ENCODE data around the gene DNASE1.
"Not testable (repeated sequence)": the region's sequence is repeated elsewhere in the genome, so short reads cannot be mapped to it uniquely, and the experiment has no call there.

Gene DNASE1

GRCh38 chr16:3650631-3651265 lies 3.7 kb upstream of the DNASE1 start:
- no peak for DNase-seq (ENCODE audit: low read depth in 2 of 2)
- no peak for TF ChIP-seq CTCF (IDR thresholded peaks at IDR 0.05; ENCODE audit: low read depth, low read length)

GRCh38 chr16:3651461-3652372 lies 2.8 kb upstream of the DNASE1 start:
- no peak for TF ChIP-seq CTCF (IDR thresholded peaks at IDR 0.05; ENCODE audit: low read depth, low read length)
- DNase-seq (ENCODE audit: low read depth in 2 of 2): no peak
- H3K4me3 ChIP-seq (replicated peaks in 1 of 2; ENCODE audit: low read depth in 2 of 2, low read length in 2 of 2): no peak overlapping the region

More at GRCh38 chr16:3650631-3651265, 3.7 kb upstream of the DNASE1 start:
- H3K4me3 ChIP-seq (replicated peaks in 1 of 2; ENCODE audit: low read depth in 2 of 2, low read length in 2 of 2): no peak overlapping the region

GRCh38 chr16:3652373-3653195 lies 1.9 kb upstream of the DNASE1 start:
- DNase-seq (ENCODE audit: low read depth in 2 of 2): no peak
- no peak for TF ChIP-seq CTCF (IDR thresholded peaks at IDR 0.05; ENCODE audit: low read depth, low read length)
- no peak overlapping the region for H3K4me3 ChIP-seq (replicated peaks in 1 of 2; ENCODE audit: low read depth in 2 of 2, low read length in 2 of 2)

GRCh38 chr16:3655030-3655395 lies 522 bp downstream of the DNASE1 start:
- no peak overlapping the region for H3K4me3 ChIP-seq (replicated peaks in 1 of 2; ENCODE audit: low read depth in 2 of 2, low read length in 2 of 2)
- no peak for DNase-seq (ENCODE audit: low read depth in 2 of 2)
- no peak for TF ChIP-seq CTCF (IDR thresholded peaks at IDR 0.05; ENCODE audit: low read depth, low read length)

- no peak overlapping the region for H3K4me3 ChIP-seq (replicated peaks in 1 of 2; ENCODE audit: low read depth in 2 of 2, low read length in 2 of 2)
- no peak for DNase-seq (ENCODE audit: low read depth in 2 of 2)
- no peak for TF ChIP-seq CTCF (IDR thresholded peaks at IDR 0.05; ENCODE audit: low read depth, low read length)
These were observed 1.1 kb downstream of the DNASE1 start for GRCh38 chr16:3655396-3656159.

- not testable (repeated sequence) for H3K4me3 ChIP-seq (replicated peaks in 1 of 2; ENCODE audit: low read depth in 2 of 2, low read length in 2 of 2); DNase-seq (ENCODE audit: low read depth in 2 of 2)
These were observed 1.6 kb downstream of the DNASE1 start for GRCh38 chr16:3656160-3656490.

All from cardiac fibroblast (primary cell).